ENCODE measurements around the gene TUBA1C.

DNA sequence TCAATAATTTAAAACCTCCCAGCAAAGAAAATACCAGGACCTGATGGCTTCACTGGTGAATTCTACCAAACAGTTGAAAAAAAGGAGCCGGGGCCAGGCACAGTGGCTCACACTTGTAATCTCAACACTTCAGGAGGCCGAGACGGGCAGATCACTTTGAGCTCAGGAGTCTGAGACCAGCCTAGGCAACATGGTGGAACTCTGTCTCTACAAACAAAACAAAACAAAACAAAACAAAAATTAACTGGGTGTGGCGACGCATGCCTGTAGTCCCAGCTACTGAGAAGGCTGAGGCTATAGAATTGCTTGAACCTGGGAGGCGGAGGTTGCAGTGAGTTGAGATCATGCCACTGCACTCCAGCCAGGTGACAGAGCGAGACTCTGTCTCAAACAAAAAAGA lies 44.5 kb downstream of the TUBA1C start:
- TF ChIP-seq EZH2phosphoT487 (conservative IDR thresholded peaks at IDR 0.05; ENCODE audit: low read length) = no peak
- TF ChIP-seq, protein P1, sequence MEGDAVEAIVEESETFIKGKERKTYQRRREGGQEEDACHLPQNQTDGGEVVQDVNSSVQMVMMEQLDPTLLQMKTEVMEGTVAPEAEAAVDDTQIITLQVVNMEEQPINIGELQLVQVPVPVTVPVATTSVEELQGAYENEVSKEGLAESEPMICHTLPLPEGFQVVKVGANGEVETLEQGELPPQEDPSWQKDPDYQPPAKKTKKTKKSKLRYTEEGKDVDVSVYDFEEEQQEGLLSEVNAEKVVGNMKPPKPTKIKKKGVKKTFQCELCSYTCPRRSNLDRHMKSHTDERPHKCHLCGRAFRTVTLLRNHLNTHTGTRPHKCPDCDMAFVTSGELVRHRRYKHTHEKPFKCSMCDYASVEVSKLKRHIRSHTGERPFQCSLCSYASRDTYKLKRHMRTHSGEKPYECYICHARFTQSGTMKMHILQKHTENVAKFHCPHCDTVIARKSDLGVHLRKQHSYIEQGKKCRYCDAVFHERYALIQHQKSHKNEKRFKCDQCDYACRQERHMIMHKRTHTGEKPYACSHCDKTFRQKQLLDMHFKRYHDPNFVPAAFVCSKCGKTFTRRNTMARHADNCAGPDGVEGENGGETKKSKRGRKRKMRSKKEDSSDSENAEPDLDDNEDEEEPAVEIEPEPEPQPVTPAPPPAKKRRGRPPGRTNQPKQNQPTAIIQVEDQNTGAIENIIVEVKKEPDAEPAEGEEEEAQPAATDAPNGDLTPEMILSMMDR (IDR thresholded peaks at IDR 0.05; ENCODE audit: insufficient read depth, low read length, poor library complexity, severe bottlenecking) = no peak
